NOMO-1 (cell line): ENCODE results near the gene NUP205.
"Not testable (repeated sequence)": the region's sequence is repeated elsewhere in the genome, so short reads cannot be mapped to it uniquely, and the experiment has no call there.

Source experiments
- DNase-seq, 2 experiments: peaks; one replicate each; lab custom pipeline; 2025; ENCODE audit not compliant: unreplicated experiment in 2 of 2; lab: John Stamatoyannopoulos, UW

The NUP205 gene

GRCh38 chr7:135690566-135690965 lies 132.8 kb downstream of the NUP205 start:
- no peak for DNase-seq

DNA sequence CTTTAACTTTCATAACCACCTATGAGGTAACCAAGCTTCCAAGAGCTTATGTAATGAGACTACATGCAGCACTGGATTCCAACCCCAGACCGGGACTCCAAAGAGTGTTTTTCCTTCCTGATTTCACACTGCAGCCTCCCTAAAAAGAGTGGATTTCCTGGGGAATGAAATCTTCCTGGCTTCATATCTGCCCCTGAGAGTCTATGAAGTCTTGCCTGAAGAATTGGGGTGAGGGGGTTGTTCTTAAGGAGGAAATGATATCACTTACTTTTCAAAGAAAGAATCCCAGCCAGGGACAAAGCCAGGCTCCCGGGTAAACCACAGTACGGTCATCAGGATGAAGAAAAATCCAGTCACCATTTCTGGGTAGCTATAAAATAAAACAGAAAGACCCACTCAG lies 134.3 kb downstream of the NUP205 start:
- DNase-seq = no peak

- not testable (repeated sequence) for DNase-seq
Observed at GRCh38 chr7:135692606-135693005, 134.9 kb downstream of the NUP205 start.

DNA sequence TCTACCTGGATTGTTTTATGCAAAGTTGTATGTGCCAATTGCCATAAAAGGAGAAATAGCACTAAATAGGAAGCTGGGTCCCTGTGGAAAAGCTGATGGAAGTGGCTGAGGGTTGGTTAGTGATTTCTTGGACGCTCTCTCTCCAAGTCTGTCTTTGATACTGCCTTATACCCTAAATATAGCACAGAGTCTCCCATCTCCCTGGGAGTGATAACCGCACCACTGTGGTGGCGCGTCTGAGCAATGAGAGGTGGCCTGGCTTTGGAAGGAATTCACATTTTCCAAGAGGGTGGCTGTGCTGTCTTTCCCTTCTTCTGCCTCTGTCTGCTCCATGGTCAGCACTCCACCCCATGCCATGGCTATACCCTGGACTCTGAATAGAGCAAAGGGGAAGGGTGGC lies 135.8 kb downstream of the NUP205 start:
- no peak for DNase-seq

GRCh38 chr7:135697276-135698049 lies 139.7 kb downstream of the NUP205 start:
- DNase-seq = no peak
